GM18519 (cell line): Measurements from ENCODE around the gene PCDHGA11.
"Not testable (repeated sequence)": the region's sequence is repeated elsewhere in the genome, so short reads cannot be mapped to it uniquely, and the experiment has no call there.

Source experiments
- ATAC-seq: cut with Tn5 transposase; IDR thresholded peaks from one replicate; pipeline ENCODE4 v1.9.1; 2021; ENCODE audit warnings: mild to moderate bottlenecking, moderate library complexity; ENCODE audit not compliant: unreplicated experiment, low FRiP score

The PCDHGA11 gene

DNA sequence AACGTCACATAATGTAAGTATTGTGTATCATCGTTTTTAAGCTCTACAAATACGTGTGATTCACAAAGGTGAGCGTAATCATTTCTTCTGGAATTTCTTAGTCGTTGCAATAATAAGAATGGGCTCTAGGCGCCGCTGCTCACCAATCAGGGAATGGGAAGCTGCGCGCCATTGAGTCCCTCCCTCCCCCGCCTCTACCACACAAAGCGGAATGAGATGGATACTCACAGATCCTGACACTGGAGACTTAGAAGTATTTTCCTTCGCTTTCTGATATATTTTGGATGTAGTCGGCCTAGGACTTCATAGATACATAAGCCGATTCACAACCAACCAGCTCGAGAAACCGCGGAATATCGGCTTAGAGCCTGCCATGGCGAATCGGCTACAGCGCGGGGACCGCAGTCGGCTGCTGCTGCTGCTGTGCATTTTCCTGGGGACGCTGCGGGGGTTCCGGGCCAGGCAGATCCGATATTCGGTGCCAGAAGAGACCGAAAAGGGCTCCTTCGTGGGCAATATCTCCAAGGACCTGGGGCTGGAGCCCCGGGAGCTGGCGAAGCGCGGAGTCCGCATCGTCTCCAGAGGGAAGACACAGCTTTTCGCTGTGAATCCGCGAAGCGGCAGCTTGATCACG lies at the start of gene PCDHGA11:
Gene PCDHGA11 (plus strand): TSS at position 197 of the 634 bp plus-strand sequence. CDS start 177 bp downstream, at position 374.
- ATAC-seq: no peak

DNA sequence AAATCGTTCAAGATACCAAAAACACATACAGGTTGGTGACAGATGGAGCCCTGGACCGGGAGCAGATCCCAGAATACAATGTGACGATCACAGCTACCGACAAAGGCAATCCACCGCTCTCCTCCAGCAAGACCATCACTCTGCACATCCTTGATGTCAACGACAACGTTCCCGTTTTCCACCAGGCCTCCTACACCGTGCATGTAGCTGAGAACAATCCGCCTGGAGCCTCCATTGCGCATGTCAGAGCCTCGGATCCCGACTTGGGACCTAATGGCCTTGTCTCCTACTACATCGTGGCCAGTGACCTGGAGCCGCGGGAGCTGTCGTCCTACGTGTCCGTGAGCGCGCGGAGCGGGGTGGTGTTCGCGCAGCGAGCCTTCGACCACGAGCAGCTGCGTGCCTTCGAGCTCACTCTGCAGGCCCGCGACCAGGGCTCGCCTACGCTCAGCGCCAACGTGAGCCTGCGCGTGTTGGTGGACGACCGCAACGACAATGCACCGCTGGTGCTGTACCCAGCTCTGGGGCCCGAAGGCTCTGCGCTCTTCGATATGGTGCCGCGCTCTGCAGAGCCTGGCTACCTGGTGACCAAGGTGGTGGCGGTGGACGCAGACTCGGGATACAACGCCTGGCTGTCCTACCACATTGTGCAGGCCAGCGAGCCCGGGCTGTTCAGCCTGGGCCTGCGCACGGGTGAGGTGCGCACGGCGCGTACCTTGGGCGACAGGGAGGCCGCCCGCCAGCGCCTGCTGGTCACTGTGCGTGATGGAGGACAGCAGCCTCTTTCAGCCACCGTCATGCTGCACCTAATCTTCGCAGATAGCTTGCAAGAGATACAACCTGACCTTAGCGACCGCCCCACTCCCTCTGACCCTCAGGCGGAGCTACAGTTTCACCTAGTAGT lies 49.0 kb upstream of the PCDHGA11 start:
- ATAC-seq: no peak

DNA sequence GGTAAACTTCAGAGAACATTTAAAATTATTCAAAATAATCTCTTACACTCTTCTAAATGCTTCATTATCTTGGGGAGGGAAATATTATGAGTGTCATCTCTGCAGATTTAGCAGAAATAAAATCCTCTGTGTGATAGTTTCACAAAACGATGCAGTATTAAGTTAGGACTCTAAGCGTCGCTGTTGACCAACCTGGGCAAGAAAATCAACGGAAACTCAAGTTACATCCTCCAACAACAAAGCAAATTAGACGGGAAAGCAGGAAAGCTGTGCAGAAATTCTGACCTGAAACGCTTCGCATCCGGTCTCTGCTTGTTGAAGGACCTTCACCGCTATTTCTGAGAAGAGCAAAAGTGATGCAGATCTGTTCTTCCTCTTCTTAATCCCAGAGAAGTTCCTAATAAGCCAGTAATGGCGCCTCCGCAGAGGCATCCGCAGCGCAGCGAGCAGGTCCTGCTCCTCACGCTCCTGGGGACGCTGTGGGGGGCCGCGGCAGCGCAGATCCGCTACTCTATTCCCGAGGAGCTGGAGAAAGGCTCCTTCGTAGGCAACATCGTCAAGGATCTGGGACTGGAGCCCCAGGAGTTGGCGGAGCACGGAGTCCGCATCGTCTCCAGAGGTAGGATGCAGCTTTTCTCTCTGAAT lies 47.1 kb upstream of the PCDHGA11 start, which contains the start of gene PCDHGA6:
Gene PCDHGA6 (plus strand): TSS at position 219 of the 645 bp plus-strand sequence. CDS start 193 bp downstream, at position 412.
- no peak for ATAC-seq

DNA sequence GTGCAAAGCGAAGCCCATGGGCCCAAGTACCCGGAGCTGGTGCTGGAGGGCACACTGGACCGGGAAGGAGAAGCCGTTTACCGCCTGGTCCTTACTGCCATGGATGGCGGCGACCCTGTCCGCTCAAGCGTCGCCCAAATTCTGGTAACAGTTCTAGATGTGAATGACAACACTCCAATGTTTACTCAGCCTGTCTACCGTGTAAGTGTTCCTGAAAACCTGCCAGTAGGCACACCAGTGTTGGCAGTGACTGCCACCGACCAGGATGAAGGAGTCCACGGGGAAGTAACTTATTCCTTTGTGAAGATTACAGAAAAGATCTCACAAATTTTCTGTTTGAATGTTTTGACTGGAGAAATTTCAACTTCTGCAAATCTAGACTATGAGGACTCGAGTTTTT lies 46.2 kb upstream of the PCDHGA11 start:
- no peak for ATAC-seq

DNA sequence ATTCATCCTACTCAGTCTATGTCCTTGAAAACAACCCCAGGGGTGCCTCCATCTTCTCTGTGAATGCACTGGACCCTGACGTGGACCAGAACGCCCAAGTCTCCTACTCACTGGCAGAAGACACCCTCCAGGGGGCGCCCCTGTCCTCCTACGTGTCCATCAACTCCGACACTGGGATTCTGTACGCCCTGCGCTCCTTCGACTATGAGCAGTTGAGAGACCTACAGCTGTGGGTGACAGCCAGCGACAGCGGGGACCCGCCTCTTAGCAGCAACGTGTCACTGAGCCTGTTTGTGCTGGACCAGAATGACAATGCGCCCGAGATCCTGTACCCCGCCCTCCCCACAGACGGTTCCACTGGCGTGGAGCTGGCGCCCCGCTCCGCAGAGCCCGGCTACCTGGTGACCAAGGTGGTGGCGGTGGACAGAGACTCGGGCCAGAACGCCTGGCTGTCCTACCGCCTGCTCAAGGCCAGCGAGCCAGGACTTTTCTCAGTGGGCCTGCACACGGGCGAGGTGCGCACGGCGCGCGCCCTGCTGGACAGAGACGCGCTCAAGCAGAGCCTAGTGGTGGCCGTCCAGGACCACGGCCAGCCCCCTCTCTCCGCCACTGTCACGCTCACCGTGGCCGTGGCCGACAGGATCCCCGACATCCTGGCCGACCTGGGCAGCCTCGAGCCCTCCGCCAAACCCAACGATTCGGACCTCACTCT lies 45.3 kb upstream of the PCDHGA11 start:
- not testable (repeated sequence) for ATAC-seq

DNA sequence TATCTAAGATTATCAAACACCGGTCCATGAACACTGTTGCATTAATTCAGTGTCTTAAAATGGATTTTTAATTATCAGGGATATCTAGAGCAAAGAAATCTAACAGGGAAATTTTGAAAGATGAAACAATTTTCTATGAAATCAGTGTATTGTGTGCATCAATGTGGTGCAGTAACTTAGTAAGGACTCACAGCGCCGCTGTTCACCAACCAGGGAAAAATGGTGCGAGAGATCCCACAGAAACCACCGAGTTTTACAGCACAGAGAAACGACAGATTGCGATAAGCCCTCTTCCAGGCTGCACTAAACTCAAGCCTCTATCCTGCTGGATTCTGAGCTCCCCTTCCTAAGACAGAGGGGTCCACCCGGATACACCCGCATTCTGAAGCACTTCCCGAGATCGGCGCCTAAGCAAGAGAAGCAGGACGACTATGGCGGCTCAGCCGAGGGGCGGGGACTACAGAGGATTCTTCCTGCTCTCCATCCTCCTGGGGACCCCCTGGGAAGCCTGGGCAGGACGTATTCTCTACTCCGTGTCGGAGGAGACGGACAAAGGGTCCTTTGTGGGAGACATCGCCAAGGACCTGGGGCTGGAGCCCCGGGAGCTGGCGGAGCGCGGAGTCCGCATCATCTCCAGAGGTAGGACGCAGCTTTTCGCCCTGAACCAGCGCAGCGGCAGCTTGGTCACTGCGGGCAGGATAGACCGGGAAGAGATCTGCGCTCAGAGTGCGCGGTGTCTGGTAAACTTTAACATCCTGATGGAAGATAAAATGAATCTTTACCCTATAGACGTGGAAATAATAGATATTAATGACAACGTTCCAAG lies 38.2 kb upstream of the PCDHGA11 start, which contains the start of gene PCDHGA7:
Gene PCDHGA7 (plus strand): TSS at position 274 of the 826 bp plus-strand sequence. CDS start 158 bp downstream, at position 432.
- ATAC-seq: no peak

DNA sequence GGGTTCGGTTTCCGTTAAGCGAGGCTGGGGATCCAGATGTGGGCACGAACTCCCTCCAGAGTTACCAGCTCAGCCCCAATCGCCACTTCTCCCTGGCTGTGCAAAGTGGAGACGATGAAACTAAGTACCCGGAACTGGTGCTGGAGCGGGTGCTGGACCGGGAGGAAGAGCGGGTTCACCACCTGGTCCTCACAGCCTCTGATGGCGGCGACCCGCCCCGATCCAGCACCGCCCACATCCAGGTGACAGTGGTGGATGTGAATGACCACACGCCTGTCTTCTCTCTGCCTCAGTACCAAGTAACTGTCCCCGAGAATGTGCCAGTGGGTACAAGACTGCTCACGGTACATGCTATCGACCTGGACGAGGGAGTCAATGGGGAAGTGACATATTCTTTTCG lies 37.5 kb upstream of the PCDHGA11 start:
- no peak for ATAC-seq

DNA sequence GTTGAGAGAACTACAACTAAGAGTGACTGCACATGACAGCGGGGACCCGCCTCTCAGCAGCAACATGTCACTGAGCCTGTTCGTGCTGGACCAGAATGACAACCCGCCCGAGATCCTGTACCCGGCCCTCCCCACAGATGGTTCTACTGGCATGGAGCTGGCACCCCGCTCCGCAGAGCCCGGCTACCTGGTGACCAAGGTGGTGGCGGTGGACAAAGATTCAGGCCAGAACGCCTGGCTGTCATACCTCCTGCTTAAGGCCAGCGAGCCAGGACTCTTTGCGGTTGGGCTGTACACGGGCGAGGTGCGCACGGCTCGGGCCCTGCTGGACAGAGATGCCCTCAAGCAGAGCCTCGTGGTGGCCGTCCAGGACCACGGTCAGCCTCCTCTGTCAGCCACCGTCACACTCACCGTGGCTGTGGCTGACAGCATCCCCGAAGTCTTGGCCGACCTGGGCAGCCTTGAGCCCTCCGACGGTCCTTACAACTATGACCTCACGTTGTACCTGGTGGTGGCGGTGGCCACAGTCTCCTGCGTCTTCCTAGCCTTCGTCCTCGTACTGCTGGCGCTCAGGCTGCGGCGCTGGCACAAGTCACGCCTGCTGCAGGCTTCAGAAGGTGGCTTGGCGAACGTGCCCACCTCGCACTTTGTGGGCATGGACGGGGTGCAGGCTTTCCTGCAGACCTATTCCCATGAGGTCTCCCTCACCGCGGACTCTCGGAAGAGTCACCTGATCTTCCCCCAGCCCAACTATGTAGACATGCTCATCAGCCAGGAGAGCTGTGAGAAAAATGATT lies 36.2 kb upstream of the PCDHGA11 start:
- ATAC-seq: no peak

DNA sequence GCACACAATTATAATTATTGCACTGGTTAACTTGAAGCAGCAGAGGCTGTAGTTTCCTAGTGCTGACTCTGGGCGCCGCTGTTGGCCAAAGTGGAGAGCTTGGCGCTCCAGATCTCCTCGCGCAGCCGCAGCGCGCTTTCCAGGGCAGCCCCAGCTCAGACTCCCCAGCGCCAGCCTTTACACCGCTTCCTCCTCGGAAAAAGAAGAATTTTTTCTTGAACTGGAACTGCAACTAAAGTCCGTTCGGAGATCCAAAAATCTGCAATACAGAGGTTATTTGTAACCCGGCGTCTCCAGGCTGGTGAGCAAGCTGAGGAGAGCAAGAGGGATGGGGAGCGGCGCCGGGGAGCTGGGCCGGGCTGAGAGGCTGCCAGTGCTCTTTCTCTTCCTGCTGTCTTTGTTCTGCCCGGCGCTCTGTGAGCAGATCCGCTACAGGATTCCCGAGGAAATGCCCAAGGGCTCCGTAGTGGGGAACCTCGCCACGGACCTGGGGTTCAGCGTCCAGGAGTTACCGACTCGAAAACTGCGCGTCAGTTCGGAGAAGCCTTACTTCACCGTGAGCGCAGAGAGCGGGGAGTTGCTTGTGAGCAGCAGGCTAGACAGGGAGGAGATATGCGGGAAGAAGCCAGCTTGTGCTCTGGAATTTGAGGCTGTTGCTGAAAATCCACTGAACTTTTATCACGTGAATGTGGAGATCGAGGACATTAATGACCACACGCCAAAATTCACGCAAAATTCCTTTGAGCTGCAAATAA lies 33.1 kb upstream of the PCDHGA11 start, which contains the start of gene PCDHGB4:
Gene PCDHGB4 (plus strand): TSS at position 142 of the 755 bp plus-strand sequence. CDS start 187 bp downstream, at position 329.
- not testable (repeated sequence) for ATAC-seq

DNA sequence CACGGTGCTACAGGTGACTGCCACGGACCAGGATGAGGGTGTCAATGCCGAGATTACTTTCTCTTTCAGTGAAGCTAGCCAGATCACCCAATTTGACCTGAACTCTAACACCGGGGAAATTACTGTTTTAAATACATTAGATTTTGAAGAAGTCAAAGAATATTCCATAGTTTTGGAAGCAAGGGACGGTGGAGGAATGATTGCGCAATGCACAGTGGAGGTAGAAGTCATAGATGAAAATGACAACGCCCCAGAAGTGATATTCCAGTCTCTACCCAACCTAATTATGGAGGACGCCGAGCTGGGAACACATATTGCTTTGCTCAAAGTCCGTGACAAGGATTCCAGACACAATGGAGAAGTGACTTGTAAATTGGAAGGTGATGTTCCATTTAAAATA lies 32.2 kb upstream of the PCDHGA11 start:
- ATAC-seq: no peak

DNA sequence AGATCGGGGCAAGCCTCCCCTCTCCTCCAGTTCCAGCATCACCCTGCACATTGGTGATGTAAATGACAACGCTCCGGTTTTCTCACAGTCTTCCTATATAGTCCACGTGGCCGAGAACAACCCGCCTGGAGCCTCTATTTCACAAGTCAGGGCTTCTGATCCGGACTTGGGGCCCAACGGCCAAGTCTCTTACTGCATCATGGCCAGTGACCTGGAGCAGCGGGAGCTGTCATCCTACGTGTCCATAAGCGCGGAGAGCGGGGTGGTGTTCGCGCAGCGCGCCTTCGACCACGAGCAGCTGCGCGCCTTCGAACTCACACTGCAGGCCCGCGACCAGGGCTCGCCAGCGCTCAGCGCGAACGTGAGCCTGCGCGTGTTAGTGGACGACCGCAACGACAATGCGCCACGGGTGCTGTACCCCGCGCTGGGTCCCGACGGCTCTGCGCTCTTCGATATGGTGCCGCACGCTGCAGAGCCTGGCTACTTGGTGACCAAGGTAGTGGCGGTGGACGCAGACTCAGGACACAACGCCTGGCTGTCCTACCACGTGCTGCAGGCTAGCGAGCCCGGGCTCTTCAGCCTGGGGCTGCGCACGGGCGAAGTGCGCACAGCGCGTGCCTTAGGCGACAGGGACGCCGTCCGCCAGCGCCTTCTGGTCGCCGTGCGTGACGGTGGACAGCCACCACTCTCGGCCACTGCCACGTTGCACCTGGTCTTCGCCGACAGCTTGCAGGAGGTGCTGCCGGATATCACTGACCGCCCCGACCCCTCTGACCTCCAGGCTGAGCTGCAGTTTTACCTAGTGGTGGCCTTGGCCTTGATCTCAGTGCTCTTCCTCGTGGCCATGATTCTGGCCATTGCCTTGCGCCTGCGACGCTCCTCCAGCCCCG lies 31.5 kb upstream of the PCDHGA11 start:
- ATAC-seq: no peak

DNA sequence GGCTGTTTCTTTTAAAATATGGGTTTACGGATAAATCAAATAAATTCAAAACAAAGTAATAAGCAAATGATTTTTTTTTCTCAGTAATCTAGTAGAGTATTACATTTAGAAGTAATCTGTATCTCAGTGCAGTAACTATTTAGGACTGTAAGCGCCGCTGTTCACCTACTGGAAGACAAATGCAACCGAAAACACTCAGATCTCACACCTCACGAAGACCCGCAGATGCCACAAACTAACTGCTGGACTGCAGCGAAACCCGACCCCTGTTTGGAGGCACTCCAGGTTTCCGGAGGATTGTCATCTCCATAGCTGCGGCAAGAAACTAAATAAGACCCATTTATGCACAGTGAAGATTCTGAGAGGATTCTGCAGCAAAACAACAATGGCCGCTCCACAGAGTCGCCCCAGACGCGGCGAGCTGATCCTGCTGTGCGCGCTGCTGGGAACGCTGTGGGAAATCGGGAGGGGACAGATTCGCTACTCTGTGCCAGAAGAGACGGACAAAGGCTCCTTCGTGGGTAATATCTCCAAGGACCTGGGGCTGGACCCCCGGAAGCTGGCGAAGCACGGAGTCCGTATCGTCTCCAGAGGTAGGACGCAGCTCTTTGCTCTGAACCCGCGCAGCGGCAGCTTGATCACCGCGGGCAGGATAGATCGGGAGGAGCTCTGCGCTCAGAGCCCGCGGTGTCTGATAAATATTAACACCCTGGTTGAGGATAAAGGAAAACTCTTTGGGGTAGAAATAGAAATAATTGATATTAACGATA lies 28.2 kb upstream of the PCDHGA11 start, which contains the start of gene PCDHGA8:
Gene PCDHGA8 (plus strand): TSS at position 205 of the 770 bp plus-strand sequence. CDS start 181 bp downstream, at position 386.
- no peak for ATAC-seq

DNA sequence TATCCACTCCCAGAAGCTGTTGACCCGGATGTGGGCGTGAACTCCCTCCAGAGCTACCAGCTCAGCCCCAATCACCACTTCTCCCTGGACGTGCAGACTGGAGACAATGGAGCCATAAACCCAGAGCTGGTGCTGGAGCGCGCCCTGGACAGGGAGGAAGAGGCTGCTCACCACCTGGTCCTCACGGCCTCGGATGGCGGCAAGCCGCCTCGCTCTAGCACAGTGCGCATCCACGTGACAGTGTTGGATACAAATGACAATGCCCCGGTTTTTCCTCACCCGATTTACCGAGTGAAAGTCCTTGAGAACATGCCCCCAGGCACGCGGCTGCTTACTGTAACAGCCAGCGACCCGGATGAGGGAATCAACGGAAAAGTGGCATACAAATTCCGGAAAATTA lies 27.6 kb upstream of the PCDHGA11 start:
- ATAC-seq: no peak

DNA sequence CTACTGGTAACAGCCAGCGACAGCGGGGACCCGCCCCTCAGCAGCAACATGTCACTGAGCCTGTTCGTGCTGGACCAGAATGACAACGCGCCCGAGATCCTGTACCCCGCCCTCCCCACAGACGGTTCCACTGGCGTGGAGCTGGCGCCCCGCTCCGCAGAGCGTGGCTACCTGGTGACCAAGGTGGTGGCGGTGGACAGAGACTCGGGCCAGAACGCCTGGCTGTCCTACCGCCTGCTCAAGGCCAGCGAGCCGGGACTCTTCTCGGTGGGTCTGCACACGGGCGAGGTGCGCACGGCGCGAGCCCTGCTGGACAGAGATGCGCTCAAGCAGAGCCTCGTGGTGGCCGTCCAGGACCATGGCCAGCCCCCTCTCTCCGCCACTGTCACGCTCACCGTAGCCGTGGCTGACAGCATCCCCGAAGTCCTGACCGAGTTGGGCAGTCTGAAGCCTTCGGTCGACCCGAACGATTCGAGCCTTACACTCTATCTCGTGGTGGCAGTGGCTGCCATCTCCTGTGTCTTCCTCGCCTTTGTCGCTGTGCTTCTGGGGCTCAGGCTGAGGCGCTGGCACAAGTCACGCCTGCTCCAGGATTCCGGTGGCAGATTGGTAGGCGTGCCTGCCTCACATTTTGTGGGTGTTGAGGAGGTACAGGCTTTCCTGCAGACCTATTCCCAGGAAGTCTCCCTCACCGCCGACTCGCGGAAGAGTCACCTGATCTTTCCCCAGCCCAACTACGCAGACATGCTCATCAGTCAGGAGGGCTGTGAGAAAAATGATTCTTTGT lies 26.3 kb upstream of the PCDHGA11 start:
- not testable (repeated sequence) for ATAC-seq
